Measurements from ENCODE around the gene PRKCB. TPM values are rescaled to one million over a fixed set of nuclear protein-coding genes. Genes with fewer than 3 reads are reported as not detected.

Gene PRKCB
- total RNA-seq, 4 donors from 2014 or later = 7.7 to 40.0 (median 12.2) TPM

DNA sequence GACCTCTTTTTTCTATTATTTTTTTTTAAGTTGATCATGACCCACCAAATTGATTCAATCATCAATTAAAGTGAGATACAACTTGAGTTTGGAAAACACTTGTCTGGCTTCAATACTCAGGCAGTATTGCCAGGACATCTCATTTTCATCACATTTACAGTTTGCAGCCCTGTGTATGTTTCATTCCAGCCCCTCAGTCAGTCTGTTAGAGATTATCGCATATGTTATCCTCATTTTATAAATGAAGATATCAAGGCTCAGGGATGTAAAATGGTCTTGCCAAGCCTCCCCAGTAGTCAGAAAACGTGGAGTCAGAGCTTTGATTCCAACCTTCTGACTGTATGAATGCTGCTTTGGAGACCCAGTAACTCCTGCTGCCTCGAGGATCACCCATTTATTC is 333.1 kb downstream of the PRKCB start:
- DNase-seq (ENCODE audit: low spot score in 2 of 2) = no peak
- H3K4me1 ChIP-seq = no peaks in the 10 kb centered on the region
- TF ChIP-seq CTCF (IDR thresholded peaks at IDR 0.05) (no peak), EP300 (IDR thresholded peaks at IDR 0.05) (no peak), POLR2AphosphoS5 (IDR thresholded peaks at IDR 0.05) (no peak), POLR2A (IDR thresholded peaks at IDR 0.05) (no peak)
- no peak overlapping the region for H3K4me3 ChIP-seq
- H3K9me3 ChIP-seq = no peaks in the 10 kb centered on the region
- no peak overlapping the region for H3K27ac ChIP-seq
- H3K36me3 ChIP-seq = no peaks in the 10 kb centered on the region
- no peaks in the 10 kb centered on the region for H3K27me3 ChIP-seq
- 60% methylated on average over 3 of the region's 3 CpGs for WGBS

- Histone ChIP-seq H3K27me3 (no peaks in the 10 kb centered on the region), H3K27ac (no peak overlapping the region), H3K4me3 (no peak overlapping the region), H3K36me3 (no peaks in the 10 kb centered on the region), H3K9me3 (no peaks in the 10 kb centered on the region), H3K4me1 (no peaks in the 10 kb centered on the region)
- no peak for DNase-seq (ENCODE audit: low spot score in 2 of 2)
- TF ChIP-seq POLR2A (IDR thresholded peaks at IDR 0.05) (no peak), CTCF (IDR thresholded peaks at IDR 0.05) (no peak), EP300 (IDR thresholded peaks at IDR 0.05) (no peak), POLR2AphosphoS5 (IDR thresholded peaks at IDR 0.05) (no peak)
- WGBS = 85% methylated on average over 5 of the region's 5 CpGs
Observed at GRCh38 chr16:24170407-24170806, 334.6 kb downstream of the PRKCB start.

DNA sequence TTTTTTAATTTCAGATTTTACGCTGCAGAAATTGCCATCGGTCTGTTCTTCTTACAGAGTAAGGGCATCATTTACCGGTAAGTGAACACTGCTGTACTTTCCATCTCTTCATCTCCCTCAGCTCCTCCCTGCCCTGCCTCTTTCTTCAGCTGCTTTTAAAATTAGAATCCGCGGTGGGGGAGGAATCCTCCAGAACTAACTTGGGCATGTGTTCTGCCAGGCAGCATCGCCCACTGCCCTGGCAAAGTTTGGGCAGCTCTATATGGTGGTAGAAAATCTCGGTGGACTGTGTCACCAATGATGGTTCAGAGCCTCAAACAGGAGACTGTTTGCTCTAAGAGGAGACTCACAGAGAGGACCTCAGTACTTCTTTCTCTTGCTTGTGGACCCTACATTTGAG is 338.7 kb downstream of the PRKCB start:
- Histone ChIP-seq H3K4me3 (no peak overlapping the region), H3K9me3 (no peaks in the 10 kb centered on the region), H3K27ac (no peak overlapping the region), H3K4me1 (no peaks in the 10 kb centered on the region), H3K36me3 (no peaks in the 10 kb centered on the region), H3K27me3 (no peaks in the 10 kb centered on the region)
- no peak for TF ChIP-seq POLR2AphosphoS5 (IDR thresholded peaks at IDR 0.05)
- TF ChIP-seq POLR2A (IDR thresholded peaks at IDR 0.05) = no peak
- no peak for TF ChIP-seq CTCF (IDR thresholded peaks at IDR 0.05)
- no peak for TF ChIP-seq EP300 (IDR thresholded peaks at IDR 0.05)
- WGBS = 64% methylated on average over 7 of the region's 7 CpGs
- no peak for DNase-seq (ENCODE audit: low spot score in 2 of 2)

GRCh38 chr16:24174957-24175356 is 339.2 kb downstream of the PRKCB start:
- TF ChIP-seq EP300 (IDR thresholded peaks at IDR 0.05) = no peak
- TF ChIP-seq POLR2AphosphoS5 (IDR thresholded peaks at IDR 0.05) = no peak
- no peak for TF ChIP-seq CTCF (IDR thresholded peaks at IDR 0.05)
- TF ChIP-seq POLR2A (IDR thresholded peaks at IDR 0.05) = no peak
- WGBS = 63% methylated on average over 3 of the region's 3 CpGs
- DNase-seq (ENCODE audit: low spot score in 2 of 2) = no peak

GRCh38 chr16:24178496-24178895 is 342.7 kb downstream of the PRKCB start:
- TF ChIP-seq CTCF (IDR thresholded peaks at IDR 0.05) (no peak), POLR2A (IDR thresholded peaks at IDR 0.05) (no peak), POLR2AphosphoS5 (IDR thresholded peaks at IDR 0.05) (no peak), EP300 (IDR thresholded peaks at IDR 0.05) (no peak)
- H3K27me3 ChIP-seq = no peaks in the 10 kb centered on the region
- H3K4me1 ChIP-seq = no peaks in the 10 kb centered on the region
- DNase-seq (ENCODE audit: low spot score in 2 of 2) = no peak
- no peaks in the 10 kb centered on the region for H3K9me3 ChIP-seq
- 56% methylated on average over 4 of the region's 4 CpGs for WGBS
- no peak overlapping the region for H3K4me3 ChIP-seq
- H3K36me3 ChIP-seq = no peaks in the 10 kb centered on the region
- H3K27ac ChIP-seq = no peak overlapping the region

More at GRCh38 chr16:24174957-24175356, 339.2 kb downstream of the PRKCB start:
- Histone ChIP-seq H3K4me3 (no peak overlapping the region), H3K9me3 (no peaks in the 10 kb centered on the region), H3K27me3 (no peaks in the 10 kb centered on the region), H3K27ac (no peak overlapping the region), H3K36me3 (no peaks in the 10 kb centered on the region), H3K4me1 (no peaks in the 10 kb centered on the region)
